Thyroid gland (tissue), 4 donors: ENCODE measurements around the gene ABI2.

Experiments
- CTCF ChIP-seq, 6 experiments: fragments of 200-600 bp in 3 of 6; fragments of 450-650 bp in 3 of 6; sonication (generic) in 3 of 6; IDR thresholded peaks; one replicate each; pipeline ENCODE4 v1.5.1; 2016 to 2019; ENCODE audit warnings: antibody characterized with exemption in 6 of 6, mild to moderate bottlenecking in 2 of 6, inconsistent platforms in 1 of 6, moderate library complexity in 1 of 6
- POLR2A ChIP-seq, 2 donors: fragments of 450-650 bp; IDR thresholded peaks; one replicate each; pipeline ENCODE4 v1.6.1; 2017; ENCODE audit warnings: antibody characterized with exemption in 2 of 2, mild to moderate bottlenecking in 2 of 2, moderate library complexity in 1 of 2

DNA sequence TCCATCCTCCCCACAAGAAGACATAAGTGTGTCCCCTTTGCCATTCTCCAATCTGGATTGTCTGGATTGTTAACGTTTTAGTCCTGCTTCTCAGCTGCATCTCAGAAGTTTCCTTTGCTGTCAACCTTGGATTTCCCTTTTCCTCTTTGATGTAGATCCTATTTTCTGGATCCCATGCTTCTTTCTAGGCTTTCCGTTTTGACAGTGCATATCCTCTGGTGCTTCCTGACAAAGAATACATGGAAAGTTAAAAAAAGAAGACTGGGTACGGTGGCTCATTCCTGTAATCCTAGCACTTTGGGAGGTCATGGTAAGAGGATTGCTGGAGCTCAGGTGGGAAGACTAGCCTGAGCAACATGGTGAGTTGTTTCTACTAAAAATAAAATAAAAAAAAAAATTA, 26.8 kb downstream of the ABI2 start:
- no peak for TF ChIP-seq CTCF (IDR thresholded peaks at IDR 0.05)
- no peak for TF ChIP-seq POLR2A (IDR thresholded peaks at IDR 0.05)
